Ishikawa (cell line): ENCODE results near the gene UTP25.

ENCODE experiments used
- CEBPB ChIP-seq: IDR thresholded peaks from 2 replicates; pipeline ENCODE4 v1.6.1; 2012
- CREB1 ChIP-seq: IDR thresholded peaks from 2 replicates; pipeline ENCODE4 v1.6.1; 2012; ENCODE audit warnings: low read depth
- EGR1 ChIP-seq: IDR thresholded peaks from 2 replicates; pipeline ENCODE4 v1.6.1; 2012
- EP300 ChIP-seq: IDR thresholded peaks from 2 replicates; pipeline ENCODE4 v1.6.1; 2012; ENCODE audit warnings: borderline replicate concordance
- MAX ChIP-seq: IDR thresholded peaks from 2 replicates; pipeline ENCODE4 v1.6.1; 2012
- RAD21 ChIP-seq: IDR thresholded peaks from 2 replicates; pipeline ENCODE4 v1.6.1; 2012; ENCODE audit warnings: low read depth
- REST ChIP-seq: IDR thresholded peaks from 2 replicates; pipeline ENCODE4 v1.6.1; 2012; ENCODE audit warnings: low read depth, mild to moderate bottlenecking
- TAF1 ChIP-seq: IDR thresholded peaks from 2 replicates; pipeline ENCODE4 v1.6.1; 2012; ENCODE audit warnings: low read depth, mild to moderate bottlenecking
- TCF12 ChIP-seq: IDR thresholded peaks from 2 replicates; pipeline ENCODE4 v1.6.1; 2012; ENCODE audit warnings: low read depth
- TEAD4 ChIP-seq: IDR thresholded peaks from 2 replicates; pipeline ENCODE4 v1.6.1; 2012
- YY1 ChIP-seq: IDR thresholded peaks from 2 replicates; pipeline ENCODE4 v1.6.1; 2012; ENCODE audit warnings: low read depth
- ZBTB7A ChIP-seq: IDR thresholded peaks from 2 replicates; pipeline ENCODE4 v1.6.1; 2012; ENCODE audit warnings: low read depth

- TF ChIP-seq TEAD4 (no peak), EP300 (no peak), YY1 (no peak), MAX (no peak), CEBPB (no peak), TAF1 (no peak), REST (no peak), ZBTB7A (no peak), RAD21 (no peak), CREB1 (no peak), TCF12 (no peak), EGR1 (no peak)
These were observed 56.5 kb downstream of the UTP25 start for GRCh38 chr1:209884249-209884648.
